Non-pigmented ciliary epithelial cell (primary cell): ENCODE measurements around the gene IFITM5.

ENCODE experiments used
- DNase-seq: peaks from one replicate; pipeline ENCODE4 v3.0.0-alpha.2; 2010; ENCODE audit warnings: low read depth

The IFITM5 gene

GRCh38 chr11:266676-267439 lies 32.5 kb downstream of the IFITM5 start:
- DNase-seq: no peak

GRCh38 chr11:261624-262023 lies 37.7 kb downstream of the IFITM5 start:
- DNase-seq: no peak

GRCh38 chr11:259413-259812 lies 39.9 kb downstream of the IFITM5 start:
- no peak for DNase-seq

DNA sequence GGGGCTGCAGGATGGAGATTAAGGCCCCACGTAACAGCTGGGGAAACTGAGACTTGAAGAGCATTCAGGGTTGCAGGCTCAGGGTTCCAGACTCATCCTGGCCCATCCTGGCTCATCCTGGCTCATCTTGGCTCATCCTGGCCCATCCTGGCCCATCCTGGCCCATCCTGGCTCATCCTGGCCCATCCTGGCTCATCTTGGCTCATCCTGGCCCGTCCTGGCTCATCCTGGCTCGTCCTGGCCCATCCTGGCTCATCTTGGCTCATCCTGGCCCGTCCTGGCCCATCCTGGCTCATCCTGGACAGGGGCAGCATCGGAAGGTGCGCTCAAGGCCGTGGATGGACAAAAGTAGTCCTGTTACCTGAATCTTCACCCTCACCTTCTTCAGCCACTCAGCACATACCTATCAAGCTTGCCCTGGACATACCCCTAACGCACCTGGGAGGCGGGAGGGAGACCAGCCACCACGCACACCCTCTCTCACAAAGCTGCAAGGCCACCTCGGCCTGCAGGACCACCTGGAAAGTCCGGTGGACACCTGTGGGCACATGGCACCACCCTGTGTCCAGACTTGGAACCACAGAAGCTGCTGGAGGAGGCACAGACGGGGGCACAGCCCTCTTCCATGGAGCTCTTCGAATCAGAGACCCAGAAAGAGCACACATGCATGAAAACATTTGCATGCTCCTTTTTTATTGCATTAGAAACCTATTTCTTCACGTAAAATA lies 41.4 kb downstream of the IFITM5 start:
- DNase-seq: no peak

DNA sequence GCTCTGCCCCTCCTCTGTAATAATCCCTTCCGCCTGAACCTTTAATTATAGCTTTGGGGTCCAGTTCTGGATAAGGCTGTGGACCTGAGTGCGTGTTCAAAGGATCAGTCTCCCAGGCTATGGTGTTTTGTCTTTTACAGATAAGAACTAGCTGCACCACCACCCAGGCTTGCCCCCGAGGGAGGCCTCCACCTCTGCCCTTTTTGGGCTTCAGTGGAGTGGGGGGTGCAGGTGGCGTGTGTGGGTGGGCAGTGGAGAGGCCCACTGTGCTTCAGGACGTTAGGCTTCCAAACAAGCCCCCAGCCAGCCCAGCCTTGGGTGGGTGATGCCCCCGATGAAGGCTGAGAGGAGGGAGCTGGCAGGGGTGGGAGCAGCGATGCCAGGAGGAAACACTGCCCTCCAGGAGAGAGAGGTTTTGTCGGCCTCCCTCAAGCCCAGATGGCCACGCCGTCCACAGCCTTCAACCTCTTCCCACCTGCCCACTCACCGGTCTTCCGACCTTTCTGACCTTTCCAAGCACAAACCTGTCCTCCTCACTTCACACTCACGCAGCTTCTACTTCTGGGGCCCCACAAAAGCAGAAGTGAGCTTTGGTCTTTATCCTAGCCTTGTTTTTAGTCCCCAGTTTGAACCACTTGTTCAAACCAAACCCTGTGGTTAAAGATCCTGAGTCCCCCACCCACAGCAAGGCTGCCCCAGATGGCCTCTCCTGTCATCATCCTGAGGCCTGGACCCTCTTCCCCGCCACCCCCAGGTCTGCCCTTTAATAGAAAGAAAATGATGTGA lies 42.2 kb downstream of the IFITM5 start:
- DNase-seq: no peak

- no peak for DNase-seq
Observed at GRCh38 chr11:255816-256215, 43.5 kb downstream of the IFITM5 start.

- no peak for DNase-seq
Observed at GRCh38 chr11:255176-255575, 44.1 kb downstream of the IFITM5 start.

GRCh38 chr11:253886-254270 lies 45.4 kb downstream of the IFITM5 start:
- DNase-seq: no peak

- DNase-seq: no peak
Observed at GRCh38 chr11:253160-253885, 46.0 kb downstream of the IFITM5 start.

DNA sequence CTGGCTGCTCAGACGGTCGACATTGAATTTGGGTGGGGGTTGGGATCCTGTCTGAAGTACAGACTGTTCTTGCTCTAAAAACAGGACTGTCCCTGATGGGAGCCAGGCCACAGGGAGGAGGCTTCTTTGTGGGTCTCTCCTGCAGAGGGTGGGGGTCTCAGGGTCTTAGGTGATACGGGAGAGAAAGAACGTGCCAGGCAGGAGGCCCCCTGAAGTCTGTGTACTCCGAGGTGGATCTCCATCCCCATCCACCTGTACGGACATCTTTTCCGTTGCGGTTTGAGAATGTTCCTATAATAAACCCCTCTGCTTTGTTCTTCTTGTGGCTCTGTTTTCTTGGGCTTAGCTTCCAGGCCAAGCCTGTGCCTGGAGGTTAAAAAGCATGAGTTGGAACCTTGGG lies 46.7 kb downstream of the IFITM5 start:
- DNase-seq: no peak

GRCh38 chr11:251550-251949 lies 47.8 kb downstream of the IFITM5 start:
- DNase-seq: no peak

- DNase-seq: no peak
Observed at GRCh38 chr11:250740-251299, 48.5 kb downstream of the IFITM5 start.

- DNase-seq: no peak
Observed at GRCh38 chr11:250274-250673, 49.1 kb downstream of the IFITM5 start.

- no peak for DNase-seq
Observed at GRCh38 chr11:249062-249461, 50.3 kb downstream of the IFITM5 start.
